IPS-18c (cell line): Measurements from ENCODE around the gene MYH14.
"Not testable (repeated sequence)": the region's sequence is repeated elsewhere in the genome, so short reads cannot be mapped to it uniquely, and the experiment has no call there.

Experiments used
- H3K4me3 ChIP-seq: 2 replicates; pipeline ENCODE4 v1.7.0; 2013; ENCODE audit warnings: low read depth, mild to moderate bottlenecking, low read length, moderate library complexity; ENCODE audit not compliant: insufficient read depth
- H3K9me3 ChIP-seq: one replicate; pipeline ENCODE4 v1.6.1; 2013; ENCODE audit warnings: mild to moderate bottlenecking, low read length, moderate library complexity; ENCODE audit not compliant: control insufficient read depth, insufficient read depth

Gene MYH14

DNA sequence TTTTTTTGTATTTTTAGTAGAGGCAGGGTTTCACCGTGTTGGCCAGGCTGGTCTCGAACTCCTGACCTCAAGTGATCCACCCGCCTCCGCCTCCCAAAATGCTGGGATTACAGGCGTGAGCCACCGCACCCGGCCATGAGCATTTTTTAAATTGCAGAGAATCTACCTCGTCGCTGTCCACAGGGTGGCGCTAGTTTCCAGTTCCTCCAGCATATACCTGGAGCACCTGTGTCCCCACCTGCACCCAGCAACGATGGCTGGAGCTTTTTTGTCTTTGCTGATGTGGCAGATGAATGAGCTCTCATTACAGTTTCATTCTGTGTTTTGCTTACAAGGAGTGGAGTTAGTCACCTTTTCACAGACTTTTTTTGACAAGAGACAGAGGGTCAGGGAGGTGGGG, 34.1 kb downstream of the MYH14 start:
- H3K9me3 ChIP-seq, H3K4me3 ChIP-seq: not testable (repeated sequence)

- Histone ChIP-seq H3K9me3 (no peaks in the 10 kb centered on the region), H3K4me3 (no peak overlapping the region)
These were observed 34.6 kb downstream of the MYH14 start for GRCh38 chr19:50238043-50238442.

DNA sequence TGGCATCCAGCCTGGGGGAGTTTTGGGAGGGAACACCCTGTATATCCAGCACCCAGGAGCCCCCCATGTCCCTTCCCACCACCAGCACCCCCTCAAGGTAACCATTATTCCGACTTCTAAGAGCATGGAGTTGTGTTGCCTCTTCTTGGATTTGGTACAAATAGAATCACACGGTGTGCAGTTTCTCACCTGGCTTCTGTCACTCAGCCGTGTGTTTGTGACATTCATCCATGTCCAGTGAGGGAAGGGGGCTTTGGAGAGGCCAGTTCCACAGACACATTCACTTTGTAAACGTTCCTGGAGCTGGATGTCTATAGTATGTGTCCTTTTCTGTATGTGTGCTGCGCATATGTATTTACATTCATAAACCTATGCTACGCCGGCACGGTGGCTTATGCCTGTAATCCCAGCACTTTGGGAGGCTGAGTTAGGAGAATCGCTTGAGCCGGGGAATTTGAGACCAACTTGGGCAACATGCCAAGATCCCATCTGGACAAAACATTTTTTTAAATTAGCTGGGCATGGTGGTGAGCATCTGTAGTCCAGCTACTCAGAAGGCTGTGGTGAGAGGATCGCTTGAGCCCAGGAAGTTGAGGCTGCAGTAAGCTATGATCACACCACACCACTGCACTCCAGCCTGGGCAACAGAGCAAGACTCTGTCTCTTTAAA, 36.6 kb downstream of the MYH14 start:
- Histone ChIP-seq H3K9me3 (no peaks in the 10 kb centered on the region), H3K4me3 (no peak overlapping the region)

DNA sequence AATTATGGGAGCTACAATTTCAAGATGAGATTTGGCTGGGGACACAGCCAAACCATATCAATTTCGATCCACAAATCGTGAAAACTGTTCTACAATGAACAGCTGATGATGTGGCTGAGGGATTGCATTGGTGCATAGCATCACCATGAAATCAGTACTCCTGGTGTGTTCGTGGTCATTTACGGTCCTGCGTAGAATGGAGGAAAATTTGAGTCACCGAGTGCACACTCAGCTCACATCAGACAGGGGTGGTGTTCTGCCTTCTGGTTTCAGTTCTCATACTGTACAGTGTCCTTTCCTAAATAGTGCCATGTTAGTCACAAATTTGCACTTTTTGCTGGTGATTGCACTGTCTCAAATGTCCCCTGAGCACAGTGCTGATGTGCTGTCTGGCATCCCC, 39.2 kb downstream of the MYH14 start:
- no peaks in the 10 kb centered on the region for H3K9me3 ChIP-seq
- H3K4me3 ChIP-seq, result no peak overlapping the region

GRCh38 chr19:50244695-50245094, 41.3 kb downstream of the MYH14 start:
- Histone ChIP-seq H3K9me3 (no peaks in the 10 kb centered on the region), H3K4me3 (no peak overlapping the region)

DNA sequence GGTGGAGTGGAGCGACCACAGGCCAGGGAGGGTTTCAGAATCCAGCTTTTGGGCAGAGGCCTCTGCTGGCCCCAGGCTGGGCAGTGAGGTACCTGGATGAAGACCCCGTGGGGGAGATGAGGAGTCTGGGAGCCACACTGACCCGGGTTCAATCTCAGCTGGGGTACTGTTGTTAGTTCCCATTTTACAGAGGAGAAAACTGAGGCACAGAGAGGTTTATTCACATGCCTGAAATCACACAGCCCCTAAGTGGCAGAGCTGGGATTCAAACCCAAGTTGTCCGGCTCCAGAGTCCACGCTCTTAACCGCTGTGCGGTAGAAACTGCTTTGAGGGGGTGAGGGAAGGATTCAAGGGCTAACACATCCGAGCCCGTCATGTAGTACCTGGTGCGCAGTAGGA, 45.0 kb downstream of the MYH14 start:
- no peak overlapping the region for H3K4me3 ChIP-seq
- peaks cover 7% of the 10 kb centered on the region for H3K9me3 ChIP-seq

DNA sequence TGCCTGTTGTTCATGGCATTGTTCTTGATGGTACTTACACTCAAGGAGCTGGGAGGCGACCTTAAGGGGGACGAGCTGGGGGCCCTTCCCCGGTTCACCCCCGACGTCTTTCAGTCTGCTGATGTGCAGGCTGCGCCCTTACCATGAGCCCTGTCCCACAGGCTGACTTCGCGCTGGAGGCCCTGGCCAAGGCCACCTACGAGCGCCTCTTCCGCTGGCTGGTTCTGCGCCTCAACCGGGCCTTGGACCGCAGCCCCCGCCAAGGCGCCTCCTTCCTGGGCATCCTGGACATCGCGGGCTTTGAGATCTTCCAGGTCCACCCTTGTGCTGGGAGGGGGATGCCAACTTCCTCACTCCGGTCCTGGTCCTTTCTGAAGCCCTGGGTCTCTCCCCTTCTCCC, 45.4 kb downstream of the MYH14 start:
- H3K9me3 ChIP-seq, result peaks cover 7% of the 10 kb centered on the region
- H3K4me3 ChIP-seq, result no peak overlapping the region

GRCh38 chr19:50249636-50250035, 46.2 kb downstream of the MYH14 start:
- H3K9me3 ChIP-seq, result peaks cover 7% of the 10 kb centered on the region

GRCh38 chr19:50250450-50251136, 47.2 kb downstream of the MYH14 start:
- Histone ChIP-seq H3K4me3 (no peak overlapping the region), H3K9me3 (peaks cover 7% of the 10 kb centered on the region)

More at GRCh38 chr19:50249636-50250035, 46.2 kb downstream of the MYH14 start:
- no peak overlapping the region for H3K4me3 ChIP-seq

DNA sequence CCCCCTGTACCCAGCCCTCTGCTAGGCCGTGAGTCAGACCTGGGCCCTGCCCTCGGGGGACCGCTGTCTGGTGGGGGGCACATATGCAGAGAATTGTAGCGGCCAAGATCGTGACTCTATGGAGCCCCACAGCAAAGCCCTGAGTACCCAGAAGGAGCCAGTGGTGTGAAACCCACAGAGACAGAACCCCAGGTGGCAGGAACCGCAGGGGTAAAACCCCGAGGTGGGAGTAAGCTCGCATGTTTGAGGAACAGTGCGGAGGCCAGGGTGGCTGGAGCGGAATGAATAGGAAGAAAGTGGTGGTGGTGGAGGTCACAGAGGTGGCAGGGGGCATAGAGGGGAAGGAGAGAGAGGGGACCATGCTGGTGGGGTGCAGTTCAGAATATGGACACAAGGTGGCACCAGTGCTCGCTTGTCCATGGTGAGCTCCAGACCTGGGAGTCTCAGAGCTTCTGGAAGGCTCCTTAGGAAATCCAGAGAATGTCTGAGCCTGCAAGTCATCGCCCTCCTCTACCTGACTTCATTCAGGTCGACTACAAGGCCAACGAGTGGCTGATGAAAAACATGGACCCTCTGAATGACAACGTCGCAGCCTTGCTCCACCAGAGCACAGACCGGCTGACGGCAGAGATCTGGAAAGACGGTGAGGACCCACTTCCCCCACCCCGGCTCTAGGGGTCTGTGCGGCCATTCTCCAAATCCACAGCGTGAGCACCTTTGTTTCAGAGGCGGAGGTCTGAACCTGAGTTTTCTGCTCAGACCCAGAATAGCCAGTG, 48.9 kb downstream of the MYH14 start:
- Histone ChIP-seq H3K4me3 (no peak overlapping the region), H3K9me3 (peaks cover 11% of the 10 kb centered on the region)

- Histone ChIP-seq H3K4me3 (no peak overlapping the region), H3K9me3 (peaks cover 11% of the 10 kb centered on the region)
These were observed 49.5 kb downstream of the MYH14 start for GRCh38 chr19:50252887-50253268.

DNA sequence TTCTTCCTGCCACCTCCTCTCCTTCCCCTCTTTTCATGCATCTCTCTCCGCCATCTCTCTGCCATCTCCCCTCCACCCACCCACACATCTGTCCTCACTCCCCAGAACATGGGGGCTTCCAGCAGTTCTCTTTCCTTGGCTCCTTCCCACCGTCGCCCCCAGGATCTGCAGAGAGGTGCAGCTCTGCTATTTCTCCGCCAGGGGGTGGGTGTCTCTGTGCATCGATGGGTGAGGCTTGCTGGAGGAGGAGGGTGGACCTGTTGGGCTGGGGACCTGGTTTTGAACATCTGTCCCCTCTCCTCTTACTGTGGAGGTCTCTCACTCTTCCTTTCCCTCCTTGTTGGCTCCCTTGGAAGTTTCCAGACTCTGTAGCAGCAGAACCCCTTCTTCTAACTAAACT, 51.7 kb downstream of the MYH14 start:
- Histone ChIP-seq H3K4me3 (no peak overlapping the region), H3K9me3 (peaks cover 11% of the 10 kb centered on the region)

DNA sequence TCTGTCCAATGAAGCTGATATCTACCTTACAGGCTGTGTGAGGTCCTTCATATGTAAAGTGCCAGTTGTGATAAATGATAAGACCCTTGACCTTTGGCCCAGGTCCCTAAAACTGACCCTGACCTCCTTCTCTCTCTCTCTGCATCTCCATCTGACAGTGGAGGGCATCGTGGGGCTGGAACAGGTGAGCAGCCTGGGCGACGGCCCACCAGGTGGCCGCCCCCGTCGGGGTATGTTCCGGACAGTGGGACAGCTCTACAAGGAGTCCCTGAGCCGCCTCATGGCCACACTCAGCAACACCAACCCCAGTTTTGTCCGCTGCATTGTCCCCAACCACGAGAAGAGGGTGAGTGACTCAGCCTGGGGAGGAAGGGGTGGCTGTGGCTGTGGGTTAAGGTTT, 53.7 kb downstream of the MYH14 start:
- H3K9me3 ChIP-seq, result peaks cover 9% of the 10 kb centered on the region

DNA sequence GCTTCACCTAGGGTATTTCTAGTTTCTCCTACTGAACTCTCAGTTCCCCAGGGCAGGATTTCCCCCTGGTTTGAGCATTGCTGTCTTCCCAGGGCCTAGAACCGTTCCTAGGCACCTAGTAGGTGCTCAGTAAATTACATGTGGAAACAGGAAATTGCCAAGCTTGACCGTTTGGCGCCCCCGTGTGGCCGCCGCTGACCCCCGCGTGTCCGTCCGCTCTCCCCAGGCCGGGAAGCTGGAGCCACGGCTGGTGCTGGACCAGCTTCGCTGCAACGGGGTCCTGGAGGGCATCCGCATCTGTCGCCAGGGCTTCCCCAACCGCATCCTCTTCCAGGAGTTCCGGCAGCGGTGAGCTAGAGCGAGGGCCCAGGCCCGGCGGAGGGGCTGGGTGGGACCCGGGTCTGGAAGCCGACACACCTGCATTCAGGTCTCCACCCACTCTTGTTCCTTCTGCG, 55.5 kb downstream of the MYH14 start:
- no peak overlapping the region for H3K4me3 ChIP-seq
- peaks cover 3% of the 10 kb centered on the region for H3K9me3 ChIP-seq

More for the DNA sequence above, 53.7 kb downstream of the MYH14 start:
- no peak overlapping the region for H3K4me3 ChIP-seq

DNA sequence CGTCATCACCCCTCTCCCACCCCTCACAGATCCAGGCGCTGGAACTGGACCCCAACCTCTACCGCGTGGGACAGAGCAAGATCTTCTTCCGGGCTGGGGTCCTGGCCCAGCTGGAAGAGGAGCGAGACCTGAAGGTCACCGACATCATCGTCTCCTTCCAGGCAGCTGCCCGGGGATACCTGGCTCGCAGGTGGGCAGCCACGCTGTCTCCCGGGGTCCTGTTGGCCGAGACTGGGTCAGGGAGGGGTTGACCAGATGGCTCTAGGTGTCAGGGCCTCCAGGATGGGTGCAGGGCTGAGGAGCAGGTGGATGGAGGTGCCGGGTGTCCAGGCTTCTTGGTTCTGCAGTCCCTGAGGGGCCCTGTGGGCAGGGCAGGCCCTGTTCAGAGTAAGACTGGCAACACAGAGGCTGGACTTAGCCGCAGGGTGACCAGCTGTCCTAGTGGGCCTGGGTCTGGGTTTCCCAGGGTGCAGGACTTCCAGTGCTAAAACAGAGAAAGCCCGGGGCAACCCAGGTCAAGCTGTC, 58.1 kb downstream of the MYH14 start:
- H3K4me3 ChIP-seq, result no peak overlapping the region
- peaks cover 3% of the 10 kb centered on the region for H3K9me3 ChIP-seq

DNA sequence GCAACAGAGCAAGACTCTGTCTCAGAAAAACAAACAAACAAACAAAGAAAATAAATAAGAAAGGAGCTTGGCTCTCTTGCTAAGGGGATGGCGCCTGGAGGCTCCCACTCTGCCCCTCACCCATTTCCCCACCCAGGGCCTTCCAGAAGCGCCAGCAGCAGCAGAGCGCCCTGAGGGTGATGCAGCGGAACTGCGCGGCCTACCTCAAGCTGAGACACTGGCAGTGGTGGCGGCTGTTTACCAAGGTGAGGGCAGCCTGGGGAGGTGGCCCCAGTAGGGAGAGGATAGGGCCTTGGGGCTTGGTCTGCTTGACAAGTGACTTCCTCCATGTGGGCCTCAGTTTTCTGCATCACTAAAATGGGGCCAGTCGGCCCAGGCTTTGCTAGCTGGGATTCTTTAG, 59.8 kb downstream of the MYH14 start:
- no peaks in the 10 kb centered on the region for H3K9me3 ChIP-seq
- H3K4me3 ChIP-seq, result no peak overlapping the region

- no peak overlapping the region for H3K4me3 ChIP-seq
- H3K9me3 ChIP-seq, result no peaks in the 10 kb centered on the region
These were observed 61.2 kb downstream of the MYH14 start for GRCh38 chr19:50264483-50265186.
